Spleen (tissue), 7 donors: Measurements from ENCODE around the gene DDX4.

Experiments
- CTCF ChIP-seq, 11 experiments: fragments of 200-600 bp in 7 of 11; fragments of 450-650 bp in 4 of 11; sonication (generic) in 4 of 11; IDR thresholded peaks in 8 of 11; conservative IDR thresholded peaks in 3 of 11; 1 replicate in 7 of 11; 2 replicates in 4 of 11; pipeline versions ENCODE4 v1.4.0 to v1.8.0; 2016 to 2021; ENCODE audit warnings: antibody characterized with exemption in 11 of 11, inconsistent platforms in 4 of 11, mild to moderate bottlenecking in 1 of 11
- POLR2A ChIP-seq, 3 donors: fragments of 450-650 bp; IDR thresholded peaks; one replicate each; pipeline ENCODE4 v1.5.1; 2017; ENCODE audit warnings: antibody characterized with exemption in 3 of 3, mild to moderate bottlenecking in 1 of 3
- donor health status: DM: no; HTN: no; CAD: no; lungs with moderate emphysema.
- donor health status: DM: no; HTN: no; CAD: no.
- donor health status: DM: no; HTN: no; CAD: no.

DNA sequence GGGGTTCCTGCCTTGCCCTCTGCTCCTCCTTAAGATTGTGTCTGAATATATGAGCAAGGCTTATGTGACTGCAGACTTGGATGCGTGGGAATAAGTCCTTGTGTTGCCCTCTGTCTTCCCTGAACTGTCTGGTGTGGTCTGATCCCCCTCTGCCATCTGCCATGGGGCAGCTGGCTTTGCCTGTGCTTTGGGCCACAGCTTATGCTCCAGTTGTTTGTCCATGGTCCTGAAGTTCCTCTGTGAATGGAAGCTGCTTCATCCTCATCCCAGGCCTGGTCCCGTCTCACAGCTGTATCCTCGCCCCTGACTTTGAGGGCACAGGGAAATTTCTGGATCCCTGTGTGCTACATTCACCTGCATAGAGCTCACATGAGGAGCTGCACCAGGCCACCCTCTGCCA lies 128.0 kb downstream of the DDX4 start:
- TF ChIP-seq CTCF (IDR thresholded peaks at IDR 0.05 in 8 of 11, conservative IDR thresholded peaks at IDR 0.05 in 3 of 11) (no peak), POLR2A (IDR thresholded peaks at IDR 0.05) (no peak)
